Suprapubic skin (tissue), 4 donors: ENCODE measurements around the gene PTGR3. TPM values are rescaled to one million over a fixed set of nuclear protein-coding genes. Genes with fewer than 3 reads are reported as not detected.

Experiments
- DNase-seq, 2 donors: peaks; one replicate each; pipeline ENCODE4 v3.0.0-alpha.2; 2019; ENCODE audit warnings: low spot score in 2 of 2
- H3K27ac ChIP-seq: fragments of 200-600 bp; sonication (generic); one replicate; pipeline ENCODE4 v1.5.1; 2019
- H3K27me3 ChIP-seq: fragments of 200-600 bp; sonication (generic); one replicate; pipeline ENCODE4 v1.5.1; 2019
- H3K36me3 ChIP-seq: fragments of 200-600 bp; sonication (generic); one replicate; pipeline ENCODE4 v1.5.1; 2019
- H3K4me1 ChIP-seq: fragments of 200-600 bp; sonication (generic); one replicate; pipeline ENCODE4 v1.5.1; 2019
- H3K4me3 ChIP-seq: fragments of 200-600 bp; sonication (generic); one replicate; pipeline ENCODE4 v1.5.1; 2019; ENCODE audit warnings: mild to moderate bottlenecking
- H3K9me3 ChIP-seq: fragments of 200-600 bp; sonication (generic); one replicate; pipeline ENCODE4 v1.5.1; 2019
- CTCF ChIP-seq, 2 donors: fragments of 200-600 bp in 1 of 2; fragments of 450-650 bp in 1 of 2; sonication (generic) in 1 of 2; IDR thresholded peaks; one replicate each; pipeline ENCODE4 v1.5.1; 2016 to 2019; ENCODE audit warnings: antibody characterized with exemption in 2 of 2, mild to moderate bottlenecking in 1 of 2, moderate library complexity in 1 of 2
- EP300 ChIP-seq: sonication (generic); formaldehyde crosslinking; IDR thresholded peaks from one replicate; pipeline ENCODE4 v1.6.1; 2017; ENCODE audit warnings: antibody characterized with exemption
- POLR2A ChIP-seq, 2 donors: fragments of 450-650 bp; IDR thresholded peaks; one replicate each; pipeline ENCODE4 v1.6.1; 2017; ENCODE audit warnings: antibody characterized with exemption in 2 of 2, mild to moderate bottlenecking in 2 of 2, moderate library complexity in 2 of 2
- POLR2AphosphoS5 ChIP-seq, 3 donors: sonication (generic); formaldehyde crosslinking; IDR thresholded peaks; one replicate each; pipeline ENCODE4 v1.6.1; 2017; ENCODE audit warnings: antibody characterized with exemption in 3 of 3
- WGBS: methylation state at CpG from one replicate; pipeline ENCODE4 v1.1.5; 2018; 5-methylcytosine and 5-hydroxymethylcytosine counted together
- total RNA-seq, 4 donors: library from RNA; depleted of rRNA; stranded (reverse); fragments of >200 nt; gene quantifications; one replicate each; pipeline ENCODE4 v1.1.0, GENCODE V29; 2016

PTGR3 gene
- total RNA-seq, 4 donors from 2014 or later = 14.0 to 20.4 (median 15.5) TPM

- no peak overlapping the region for H3K27ac ChIP-seq
- 89% methylated on average over 12 of the region's 12 CpGs for WGBS
- H3K27me3 ChIP-seq = no peaks in the 10 kb centered on the region
- H3K9me3 ChIP-seq = no peaks in the 10 kb centered on the region
- DNase-seq = no peak
- TF ChIP-seq POLR2AphosphoS5 (IDR thresholded peaks at IDR 0.05) (no peak), EP300 (no peak), CTCF (IDR thresholded peaks at IDR 0.05) (no peak), POLR2A (IDR thresholded peaks at IDR 0.05) (no peak)
- peaks cover 56% of the 10 kb centered on the region for H3K4me1 ChIP-seq
- H3K36me3 ChIP-seq = no peaks in the 10 kb centered on the region
- H3K4me3 ChIP-seq = no peak overlapping the region
Observed at GRCh38 chr18:75218065-75218923, 9.4 kb upstream of the PTGR3 start.

GRCh38 chr18:75216911-75217689 lies 8.2 kb upstream of the PTGR3 start:
- DNase-seq = no peak
- TF ChIP-seq POLR2A (IDR thresholded peaks at IDR 0.05) (no peak), EP300 (no peak), CTCF (IDR thresholded peaks at IDR 0.05) (no peak)
- no peaks in the 10 kb centered on the region for H3K36me3 ChIP-seq
- 92% methylated on average over 10 of the region's 10 CpGs for WGBS
- H3K4me3 ChIP-seq = no peak overlapping the region
- no peak overlapping the region for H3K27ac ChIP-seq
- peaks cover 68% of the 10 kb centered on the region for H3K4me1 ChIP-seq
- H3K27me3 ChIP-seq = no peaks in the 10 kb centered on the region
- H3K9me3 ChIP-seq = no peaks in the 10 kb centered on the region

DNA sequence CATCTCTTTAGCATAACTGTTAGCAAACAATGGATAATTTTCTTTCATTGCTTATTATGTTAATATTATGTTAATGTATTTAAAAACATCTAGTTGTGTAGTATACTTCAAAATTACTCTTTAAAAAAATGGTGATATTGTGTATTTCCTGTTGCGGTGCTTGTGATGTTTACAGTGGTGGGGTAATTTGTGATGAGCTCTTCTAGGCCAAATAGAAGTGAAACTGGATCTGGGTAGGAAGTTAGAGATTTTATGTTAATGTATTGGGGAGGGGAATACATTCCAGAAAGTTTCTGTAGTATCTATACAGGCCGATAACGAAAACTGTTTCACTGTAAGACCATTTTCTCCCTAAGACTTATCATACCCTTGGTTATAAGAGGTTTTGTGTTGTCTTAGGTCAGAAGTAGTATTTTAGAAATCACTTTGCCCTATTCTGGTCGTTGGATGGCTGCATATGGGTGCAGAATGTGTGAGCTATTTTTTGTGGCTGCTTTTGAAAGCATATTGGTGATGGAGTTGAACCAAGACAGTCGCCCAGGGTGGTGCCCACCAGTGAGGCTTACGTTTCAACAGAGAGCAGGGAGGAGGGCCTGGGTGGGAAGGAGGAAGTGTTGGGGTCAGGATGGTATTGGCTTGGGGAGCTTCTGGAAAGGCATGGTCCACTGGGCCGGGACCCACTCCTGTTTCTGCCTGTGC lies 7.4 kb upstream of the PTGR3 start:
- Histone ChIP-seq H3K27ac (no peak overlapping the region), H3K4me3 (no peak overlapping the region), H3K4me1 (peaks cover 67% of the 10 kb centered on the region), H3K27me3 (no peaks in the 10 kb centered on the region), H3K36me3 (no peaks in the 10 kb centered on the region), H3K9me3 (no peaks in the 10 kb centered on the region)
- no peak for DNase-seq
- 73% methylated on average over 7 of the region's 7 CpGs for WGBS
- TF ChIP-seq POLR2A (IDR thresholded peaks at IDR 0.05) (no peak), POLR2AphosphoS5 (IDR thresholded peaks at IDR 0.05) (no peak), CTCF (IDR thresholded peaks at IDR 0.05) (no peak), EP300 (no peak)

DNA sequence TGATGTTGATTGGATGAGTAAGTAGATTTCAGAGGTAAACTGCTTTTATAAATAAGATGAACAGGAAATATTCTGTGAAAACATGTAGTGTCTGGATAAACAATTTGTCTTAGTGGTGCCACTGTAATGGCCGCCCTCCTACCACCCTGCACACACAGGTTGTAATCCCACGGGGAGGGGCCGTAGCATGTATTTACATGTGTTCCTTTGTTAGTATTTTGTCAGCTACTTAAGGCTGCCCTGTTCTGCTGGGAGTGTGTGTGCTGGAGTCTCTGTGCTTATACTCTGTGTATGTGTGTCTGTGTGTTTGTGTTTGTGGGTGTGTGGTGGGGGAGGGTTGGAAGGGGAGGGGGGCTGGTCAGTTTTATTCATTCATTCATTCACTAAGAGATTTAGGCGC lies 6.7 kb upstream of the PTGR3 start:
- DNase-seq = no peak
- H3K27ac ChIP-seq = no peak overlapping the region
- no peak overlapping the region for H3K4me3 ChIP-seq
- no peaks in the 10 kb centered on the region for H3K9me3 ChIP-seq
- TF ChIP-seq POLR2AphosphoS5 (IDR thresholded peaks at IDR 0.05) = no peak
- no peak for TF ChIP-seq CTCF (IDR thresholded peaks at IDR 0.05)
- TF ChIP-seq EP300 = no peak
- TF ChIP-seq POLR2A (IDR thresholded peaks at IDR 0.05) = no peak
- 71% methylated on average over 4 of the region's 4 CpGs for WGBS
- H3K27me3 ChIP-seq = no peaks in the 10 kb centered on the region
- H3K4me1 ChIP-seq = peaks cover 60% of the 10 kb centered on the region
- H3K36me3 ChIP-seq = no peaks in the 10 kb centered on the region
